AG04449 (cell line): ENCODE measurements around the gene AHNAK.

Experiments used
- CTCF ChIA-PET: fragments of 350-600 bp; formaldehyde crosslinking; extraction: SDS; loops from one replicate; lab custom pipeline; 2021; ENCODE audit warnings: antibody characterized with exemption; lab: Yijun Ruan, JAX
- POLR2A ChIA-PET: fragments of 400-600, 350-600 bp; formaldehyde crosslinking; extraction: SDS; loops from one replicate; lab custom pipeline; 2020; ENCODE audit warnings: antibody characterized with exemption, inconsistent platforms; lab: Yijun Ruan, JAX
- DNase-seq: peaks from one replicate; pipeline ENCODE4 v3.0.0-alpha.2; 2010; ENCODE audit warnings: low read depth, low spot score
- H3K4me3 ChIP-seq: 2 replicates; pipeline ENCODE4 v1.5.1; 2011; ENCODE audit warnings: low read depth, mild to moderate bottlenecking, control low read depth, low read length
- TF ChIP-seq, protein P1 (sequence below): IDR thresholded peaks from one replicate; pipeline ENCODE4 v1.5.1; 2011; ENCODE audit warnings: mild to moderate bottlenecking, moderate library complexity, low read length, control low read depth, inconsistent platforms; ENCODE audit not compliant: insufficient read depth; ENCODE audit errors: missing control alignments

Gene AHNAK, protein sequence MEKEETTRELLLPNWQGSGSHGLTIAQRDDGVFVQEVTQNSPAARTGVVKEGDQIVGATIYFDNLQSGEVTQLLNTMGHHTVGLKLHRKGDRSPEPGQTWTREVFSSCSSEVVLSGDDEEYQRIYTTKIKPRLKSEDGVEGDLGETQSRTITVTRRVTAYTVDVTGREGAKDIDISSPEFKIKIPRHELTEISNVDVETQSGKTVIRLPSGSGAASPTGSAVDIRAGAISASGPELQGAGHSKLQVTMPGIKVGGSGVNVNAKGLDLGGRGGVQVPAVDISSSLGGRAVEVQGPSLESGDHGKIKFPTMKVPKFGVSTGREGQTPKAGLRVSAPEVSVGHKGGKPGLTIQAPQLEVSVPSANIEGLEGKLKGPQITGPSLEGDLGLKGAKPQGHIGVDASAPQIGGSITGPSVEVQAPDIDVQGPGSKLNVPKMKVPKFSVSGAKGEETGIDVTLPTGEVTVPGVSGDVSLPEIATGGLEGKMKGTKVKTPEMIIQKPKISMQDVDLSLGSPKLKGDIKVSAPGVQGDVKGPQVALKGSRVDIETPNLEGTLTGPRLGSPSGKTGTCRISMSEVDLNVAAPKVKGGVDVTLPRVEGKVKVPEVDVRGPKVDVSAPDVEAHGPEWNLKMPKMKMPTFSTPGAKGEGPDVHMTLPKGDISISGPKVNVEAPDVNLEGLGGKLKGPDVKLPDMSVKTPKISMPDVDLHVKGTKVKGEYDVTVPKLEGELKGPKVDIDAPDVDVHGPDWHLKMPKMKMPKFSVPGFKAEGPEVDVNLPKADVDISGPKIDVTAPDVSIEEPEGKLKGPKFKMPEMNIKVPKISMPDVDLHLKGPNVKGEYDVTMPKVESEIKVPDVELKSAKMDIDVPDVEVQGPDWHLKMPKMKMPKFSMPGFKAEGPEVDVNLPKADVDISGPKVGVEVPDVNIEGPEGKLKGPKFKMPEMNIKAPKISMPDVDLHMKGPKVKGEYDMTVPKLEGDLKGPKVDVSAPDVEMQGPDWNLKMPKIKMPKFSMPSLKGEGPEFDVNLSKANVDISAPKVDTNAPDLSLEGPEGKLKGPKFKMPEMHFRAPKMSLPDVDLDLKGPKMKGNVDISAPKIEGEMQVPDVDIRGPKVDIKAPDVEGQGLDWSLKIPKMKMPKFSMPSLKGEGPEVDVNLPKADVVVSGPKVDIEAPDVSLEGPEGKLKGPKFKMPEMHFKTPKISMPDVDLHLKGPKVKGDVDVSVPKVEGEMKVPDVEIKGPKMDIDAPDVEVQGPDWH (N-terminal part only)

DNA sequence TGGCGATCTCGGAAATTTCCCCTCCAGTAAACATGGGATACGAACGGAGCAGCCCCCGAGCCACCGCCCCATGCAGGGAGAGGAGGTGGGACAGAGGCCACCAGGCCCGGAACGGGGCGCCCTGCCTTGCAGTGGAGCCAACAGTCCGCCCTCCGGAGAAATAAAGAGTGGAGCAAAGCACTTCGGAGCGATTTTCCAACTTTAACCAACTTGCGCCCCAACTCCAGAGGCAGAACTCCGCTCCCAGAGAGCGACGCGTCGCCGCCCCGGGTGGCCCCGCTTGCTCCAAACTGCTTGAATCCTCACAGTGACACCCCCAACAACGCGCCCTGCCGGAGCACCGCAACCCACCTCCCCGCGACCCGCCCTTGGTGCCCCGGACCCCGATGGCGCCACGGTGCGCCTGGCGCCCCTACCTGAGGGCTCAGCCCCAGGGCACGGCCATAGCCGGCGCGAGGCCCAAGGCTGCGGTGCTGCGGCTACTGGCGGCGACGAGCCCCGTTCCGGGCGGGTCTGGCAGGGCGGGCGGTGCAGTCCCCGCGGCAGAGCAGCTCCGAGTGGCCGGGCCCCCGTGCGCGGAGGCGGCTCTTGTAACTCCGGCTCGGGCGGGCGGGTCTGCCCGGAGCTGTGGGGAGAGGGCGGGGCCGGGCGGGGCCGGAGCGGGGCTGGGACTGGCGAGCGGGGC lies at the start of gene AHNAK:
AHNAK (minus strand) TSS at position 563 of the 685 bp plus-strand sequence. CDS start 10,708 bp downstream, outside the sequence.
- peak within 1 kb of the TSS; percentile 98 for H3K4me3 ChIP-seq
- ChIA-PET POLR2A (interaction anchor here (0.5 to 3.9 kb wide), 14 partner anchors 7 to 151 kb away, joined by 3 to 77 read pairs (median 8); partner anchors contain the start of genes B3GAT3, C11orf98, CSKMT and EEF1G), CTCF (interaction anchor here (0.8 to 16.0 kb wide), 4 partner anchors 9 to 154 kb away, joined by 3 to 320 read pairs (median 187); partner anchors contain the start of gene SCGB1A1)
- no peak for DNase-seq
- TF ChIP-seq, protein P1, sequence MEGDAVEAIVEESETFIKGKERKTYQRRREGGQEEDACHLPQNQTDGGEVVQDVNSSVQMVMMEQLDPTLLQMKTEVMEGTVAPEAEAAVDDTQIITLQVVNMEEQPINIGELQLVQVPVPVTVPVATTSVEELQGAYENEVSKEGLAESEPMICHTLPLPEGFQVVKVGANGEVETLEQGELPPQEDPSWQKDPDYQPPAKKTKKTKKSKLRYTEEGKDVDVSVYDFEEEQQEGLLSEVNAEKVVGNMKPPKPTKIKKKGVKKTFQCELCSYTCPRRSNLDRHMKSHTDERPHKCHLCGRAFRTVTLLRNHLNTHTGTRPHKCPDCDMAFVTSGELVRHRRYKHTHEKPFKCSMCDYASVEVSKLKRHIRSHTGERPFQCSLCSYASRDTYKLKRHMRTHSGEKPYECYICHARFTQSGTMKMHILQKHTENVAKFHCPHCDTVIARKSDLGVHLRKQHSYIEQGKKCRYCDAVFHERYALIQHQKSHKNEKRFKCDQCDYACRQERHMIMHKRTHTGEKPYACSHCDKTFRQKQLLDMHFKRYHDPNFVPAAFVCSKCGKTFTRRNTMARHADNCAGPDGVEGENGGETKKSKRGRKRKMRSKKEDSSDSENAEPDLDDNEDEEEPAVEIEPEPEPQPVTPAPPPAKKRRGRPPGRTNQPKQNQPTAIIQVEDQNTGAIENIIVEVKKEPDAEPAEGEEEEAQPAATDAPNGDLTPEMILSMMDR, result no peak

DNA sequence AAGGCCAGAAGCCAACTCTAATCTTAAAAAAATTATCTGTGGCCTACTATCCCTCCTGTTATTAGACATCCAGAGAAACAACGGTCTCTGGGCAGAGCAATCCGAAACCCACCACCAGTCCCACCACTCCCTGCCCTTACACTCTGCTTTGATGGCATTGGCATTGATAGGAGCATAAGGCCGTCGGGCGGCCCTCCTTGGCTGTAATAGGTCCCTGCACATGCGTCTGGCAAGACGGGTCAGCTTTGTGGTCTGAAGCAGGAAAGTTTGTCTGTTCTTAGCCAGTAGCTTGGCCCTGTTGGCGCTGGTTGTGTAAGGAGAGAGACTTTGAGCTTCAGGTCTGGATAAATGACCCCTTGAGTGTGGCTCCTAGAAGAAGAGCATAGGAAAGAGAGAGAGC lies 48.5 kb upstream of the AHNAK start:
- no peak overlapping the region for H3K4me3 ChIP-seq
- ChIA-PET POLR2A (no interaction called here), CTCF (interaction anchor here (1.3 to 6.8 kb wide), 5 partner anchors 13 to 200 kb away, joined by 3 to 95 read pairs (median 21); partner anchors contain the start of genes EML3 and ROM1)
- TF ChIP-seq, protein P1, result no peak
- DNase-seq, result no peak

DNA sequence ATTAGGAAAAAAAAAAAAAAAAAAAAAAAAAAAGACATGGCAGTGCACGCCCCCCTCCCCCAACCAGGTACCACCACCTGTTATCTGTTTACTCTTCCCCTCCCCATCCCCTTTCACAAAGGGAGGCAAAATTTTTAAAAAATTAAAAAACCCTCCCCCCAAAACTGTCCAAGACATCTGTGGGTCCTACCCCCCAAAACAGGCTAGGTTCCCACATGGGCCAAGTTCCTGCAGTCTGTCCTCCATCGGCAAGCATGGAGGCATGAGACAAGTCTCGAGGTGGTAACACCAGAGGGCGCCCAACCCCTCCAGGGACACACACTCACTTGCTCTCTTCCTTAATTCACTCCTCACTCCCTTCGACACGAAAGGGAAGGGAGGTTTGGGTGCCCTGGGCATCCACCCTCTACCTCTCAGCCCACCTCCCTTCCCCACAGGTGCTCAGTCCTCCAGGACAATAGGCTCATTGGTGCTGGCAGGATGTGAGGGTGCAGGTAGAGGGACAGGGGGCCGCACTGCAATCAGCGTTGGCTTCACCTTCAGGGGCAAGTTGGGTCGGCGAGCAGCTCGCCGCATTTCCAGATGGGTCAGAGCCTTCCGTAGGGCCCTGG lies 46.9 kb upstream of the AHNAK start:
- ChIA-PET POLR2A (interaction anchor here (1.2 to 3.1 kb wide), 2 partner anchors 19 to 29 kb away, joined by 5 to 65 read pairs; partner anchors contain the start of genes B3GAT3 and EEF1G), CTCF (interaction anchor here (0.7 to 6.8 kb wide), 16 partner anchors 8 to 198 kb away, joined by 3 to 95 read pairs (median 4); partner anchors contain the start of genes B3GAT3, EEF1G, EML3 and MTA2)
- no peak overlapping the region for H3K4me3 ChIP-seq
- TF ChIP-seq, protein P1, result peak; percentile 82
- no peak for DNase-seq

DNA sequence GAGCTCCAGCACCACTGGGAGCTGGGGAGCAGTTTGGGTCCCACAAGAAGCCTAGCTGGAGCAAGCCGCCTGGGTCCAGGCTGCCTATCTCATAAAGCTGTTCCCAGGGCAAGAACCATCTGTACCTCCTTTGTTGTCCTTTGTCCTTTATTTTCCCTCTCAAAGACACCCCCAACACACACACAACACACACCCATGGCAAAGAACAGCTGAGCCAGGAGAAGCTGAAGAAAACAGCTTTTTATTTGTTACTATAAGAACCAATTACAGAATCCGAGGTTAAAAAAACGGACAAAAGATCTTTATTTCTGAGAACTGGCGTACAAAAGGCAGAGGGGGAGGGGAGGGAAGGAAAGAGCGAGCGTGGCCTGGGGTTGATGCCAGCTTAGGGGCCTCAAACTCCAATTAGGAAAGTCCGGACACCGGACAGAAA lies 46.4 kb upstream of the AHNAK start:
- TF ChIP-seq, protein P1, result no peak
- H3K4me3 ChIP-seq, result no peak overlapping the region
- no peak for DNase-seq
- ChIA-PET POLR2A (interaction anchor here (1.2 to 3.1 kb wide), 5 partner anchors 8 to 73 kb away, joined by 5 to 65 read pairs (median 33); partner anchors contain the start of genes B3GAT3, C11orf98, CSKMT and EEF1G), CTCF (interaction anchor here (1.0 to 6.8 kb wide), 13 partner anchors 9 to 197 kb away, joined by 3 to 95 read pairs (median 7); partner anchors contain the start of genes B3GAT3, EEF1G, EML3 and MTA2)
